GM18909 (cell line): ENCODE results near the gene RPS6KA2.
"Not testable (repeated sequence)": the region's sequence is repeated elsewhere in the genome, so short reads cannot be mapped to it uniquely, and the experiment has no call there.

Experiments
- ATAC-seq: cut with Tn5 transposase; IDR thresholded peaks from one replicate; pipeline ENCODE4 v1.9.1; 2021; ENCODE audit warnings: mild to moderate bottlenecking; ENCODE audit not compliant: unreplicated experiment, poor library complexity

The RPS6KA2 gene

DNA sequence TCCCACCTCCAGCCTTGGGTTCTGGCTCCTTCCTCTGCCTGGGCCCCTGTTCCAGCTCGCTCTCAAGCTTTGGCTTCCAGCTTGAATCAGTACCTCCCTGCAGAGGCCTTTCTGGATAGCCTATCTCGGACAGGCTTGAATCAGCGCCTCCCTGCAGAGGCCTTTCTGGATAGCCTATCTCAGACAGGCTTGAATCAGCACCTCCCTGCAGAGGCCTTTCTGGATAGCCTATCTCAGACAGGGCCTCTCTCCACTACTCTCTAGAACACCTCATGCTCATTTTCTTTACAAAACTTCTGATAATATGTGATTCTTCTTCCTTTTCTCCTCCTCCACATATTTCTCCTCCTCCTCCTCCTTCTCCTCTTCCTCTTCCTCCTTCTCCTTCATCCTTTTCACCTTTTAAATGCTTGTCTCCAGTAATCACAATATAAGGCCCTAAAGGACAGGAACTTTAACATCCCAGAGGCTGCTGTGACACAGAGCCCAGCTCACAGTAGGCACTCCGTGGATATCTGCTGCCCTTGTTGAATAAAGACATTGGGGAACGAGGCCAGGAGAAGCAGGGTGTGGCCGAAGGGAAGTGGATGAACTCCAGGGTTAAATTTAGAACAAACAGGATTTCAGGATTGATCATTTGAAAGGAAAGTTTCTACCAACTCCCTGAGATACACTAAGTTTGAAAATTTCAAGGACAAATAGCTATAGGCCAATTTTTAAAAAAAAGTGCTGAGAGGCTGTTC lies 9.3 kb upstream of the RPS6KA2 start:
- no peak for ATAC-seq

DNA sequence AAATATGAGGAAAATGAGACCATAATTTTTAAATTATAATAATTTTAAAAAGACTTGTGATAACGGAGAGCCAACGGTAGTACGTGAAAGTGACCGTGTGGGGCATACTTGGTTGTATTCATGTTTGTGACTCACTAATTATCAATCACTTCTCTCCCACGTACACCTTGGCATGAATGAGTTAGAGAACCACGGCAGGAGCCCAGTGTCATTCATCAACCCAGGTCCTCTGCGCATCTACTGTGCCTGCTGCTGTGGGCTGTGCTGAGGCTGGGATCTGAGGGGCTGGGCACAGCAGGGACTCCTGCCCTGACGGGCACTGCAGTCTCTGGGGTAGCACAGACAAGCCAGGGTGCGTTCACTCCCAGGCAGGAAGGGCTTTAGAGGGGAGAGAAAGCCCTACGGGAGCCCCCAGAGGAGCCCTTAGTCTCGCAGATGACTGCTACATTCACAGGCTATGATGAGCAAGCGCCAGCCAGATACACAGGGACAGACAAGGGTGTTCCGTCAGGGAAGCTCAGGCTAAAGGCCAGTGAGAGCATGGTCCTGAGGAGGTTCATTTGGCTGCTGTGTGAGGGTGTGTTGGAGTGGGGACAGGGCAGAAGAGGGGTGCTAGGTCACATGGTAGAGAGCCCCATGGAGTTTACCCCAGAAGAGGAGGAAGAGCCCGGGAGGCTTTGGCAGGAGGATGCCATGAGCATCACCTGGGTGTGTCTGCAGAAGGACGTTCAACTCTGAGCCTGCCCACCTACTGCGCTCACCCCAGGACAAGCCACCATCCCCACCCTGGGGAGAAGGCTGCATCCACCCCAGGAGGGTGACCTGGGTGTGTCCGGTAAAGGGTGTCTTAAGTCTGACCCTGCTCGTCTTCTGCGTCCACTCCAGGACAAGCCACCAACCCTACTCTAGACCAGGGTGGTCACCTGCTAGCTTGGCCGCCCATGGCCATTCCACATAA lies 8.2 kb upstream of the RPS6KA2 start:
- ATAC-seq: no peak

DNA sequence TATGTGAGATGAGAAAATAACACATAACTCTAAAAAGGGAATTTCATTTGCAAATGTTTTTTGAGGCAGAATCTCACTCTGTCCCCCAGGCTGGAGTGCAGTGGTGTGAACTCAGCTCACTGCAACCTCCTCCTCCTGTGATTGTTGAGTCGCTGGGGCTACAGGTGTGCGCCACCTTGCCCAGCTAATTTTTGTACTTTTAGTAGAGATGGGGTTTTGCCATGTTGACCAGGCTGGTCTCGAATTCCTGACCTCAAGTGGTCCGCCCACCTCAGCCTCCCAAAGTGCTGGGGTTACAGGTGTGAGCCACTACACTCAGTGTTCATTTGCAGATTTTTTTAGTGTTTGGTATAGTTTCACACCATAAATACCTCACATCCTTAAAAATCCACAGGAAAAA lies 7.5 kb upstream of the RPS6KA2 start:
- not testable (repeated sequence) for ATAC-seq

DNA sequence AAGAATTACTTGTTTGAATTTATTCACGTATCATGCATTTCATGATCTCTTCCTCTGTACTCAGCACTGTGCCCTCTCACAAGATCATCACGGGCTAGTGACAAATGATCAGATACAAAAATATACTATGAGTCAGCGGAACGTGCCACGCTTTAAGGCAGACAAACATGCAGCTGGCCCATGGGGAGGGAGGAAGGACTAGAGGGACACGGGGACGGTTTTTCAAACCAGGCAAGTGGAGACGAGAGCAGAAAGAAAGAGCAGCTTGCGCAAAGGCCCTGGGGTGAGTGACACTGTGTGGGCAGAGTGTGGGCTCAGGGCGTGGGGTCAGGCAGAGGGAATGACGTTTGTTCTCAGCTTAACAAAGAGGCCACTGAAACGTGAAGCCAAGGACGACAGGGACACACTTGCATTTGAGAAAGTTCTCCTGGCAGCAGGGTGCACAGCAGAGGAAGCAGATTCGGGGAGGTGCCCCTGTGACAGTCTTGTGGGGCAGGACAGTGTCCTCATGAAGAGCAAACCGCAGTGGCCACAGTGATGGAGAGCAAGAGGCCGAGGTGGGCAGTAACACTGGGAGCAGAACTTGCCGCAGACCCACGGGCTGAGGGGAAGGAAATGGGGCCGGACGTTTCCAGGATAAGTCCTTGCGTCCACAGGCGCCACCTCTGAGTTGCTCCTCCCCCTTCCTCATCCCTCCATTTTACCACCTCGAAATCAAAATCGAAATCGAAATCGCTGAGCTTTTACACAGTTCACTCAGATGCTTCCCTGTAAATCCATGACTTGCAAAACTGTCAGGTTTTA lies 6.9 kb upstream of the RPS6KA2 start:
- ATAC-seq: no peak

DNA sequence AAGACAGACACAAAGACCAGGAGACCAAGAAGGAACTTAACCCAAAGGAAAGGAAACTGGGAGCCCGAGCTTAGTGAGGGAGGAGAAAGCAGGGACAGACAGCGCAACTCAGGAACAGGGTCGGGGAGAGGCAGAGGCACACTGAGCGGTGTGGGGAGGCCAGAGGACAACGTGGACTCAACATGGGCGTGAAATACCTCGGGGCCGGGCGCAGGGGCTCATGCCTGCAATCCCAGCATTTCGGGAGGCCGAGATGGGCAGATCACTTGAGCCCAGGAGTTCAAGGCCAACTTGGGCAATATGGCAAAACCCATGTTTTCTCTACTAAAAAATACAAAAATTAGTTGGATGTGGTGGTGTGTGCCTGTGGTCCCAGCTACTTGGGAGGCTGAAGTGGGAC lies 5.7 kb upstream of the RPS6KA2 start:
- no peak for ATAC-seq

DNA sequence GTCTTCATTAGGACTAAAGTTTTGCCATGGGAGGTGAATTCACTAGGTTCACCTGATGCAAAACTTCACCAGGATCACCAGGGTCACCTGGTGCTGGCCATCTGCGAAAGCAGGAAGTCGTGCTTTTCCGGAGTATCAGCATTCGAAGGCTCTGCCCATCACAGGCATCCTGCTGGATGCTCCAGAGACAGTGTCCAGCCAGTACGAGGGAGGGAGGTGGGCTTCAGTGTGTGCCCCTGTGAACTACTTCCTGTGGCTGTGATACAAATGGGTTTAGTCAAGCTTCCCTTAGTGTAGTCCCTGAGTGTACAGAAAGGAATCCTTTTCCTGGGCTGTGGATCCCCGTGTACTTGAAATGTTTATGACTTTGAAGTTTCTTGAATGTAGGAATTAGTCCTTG lies 3.4 kb upstream of the RPS6KA2 start:
- no peak for ATAC-seq

DNA sequence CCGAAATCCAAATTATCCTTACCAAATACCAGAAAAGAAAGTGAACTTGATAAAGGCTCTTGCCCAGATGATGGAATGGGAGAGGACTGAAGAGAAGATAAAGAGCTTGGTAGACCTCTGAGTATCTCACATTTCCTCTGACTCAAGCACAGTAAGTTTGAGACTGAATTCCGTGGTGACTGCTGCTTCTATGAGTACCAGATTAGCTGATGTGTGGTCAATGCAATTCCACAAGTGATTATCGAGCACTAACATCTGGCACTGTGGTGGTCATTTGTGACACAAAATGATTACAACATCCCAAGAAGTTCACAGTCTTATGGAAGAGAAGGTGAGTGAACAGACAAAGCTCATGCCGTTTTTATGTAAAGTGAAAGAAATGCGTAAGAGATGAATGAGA lies 2.6 kb upstream of the RPS6KA2 start:
- no peak for ATAC-seq

DNA sequence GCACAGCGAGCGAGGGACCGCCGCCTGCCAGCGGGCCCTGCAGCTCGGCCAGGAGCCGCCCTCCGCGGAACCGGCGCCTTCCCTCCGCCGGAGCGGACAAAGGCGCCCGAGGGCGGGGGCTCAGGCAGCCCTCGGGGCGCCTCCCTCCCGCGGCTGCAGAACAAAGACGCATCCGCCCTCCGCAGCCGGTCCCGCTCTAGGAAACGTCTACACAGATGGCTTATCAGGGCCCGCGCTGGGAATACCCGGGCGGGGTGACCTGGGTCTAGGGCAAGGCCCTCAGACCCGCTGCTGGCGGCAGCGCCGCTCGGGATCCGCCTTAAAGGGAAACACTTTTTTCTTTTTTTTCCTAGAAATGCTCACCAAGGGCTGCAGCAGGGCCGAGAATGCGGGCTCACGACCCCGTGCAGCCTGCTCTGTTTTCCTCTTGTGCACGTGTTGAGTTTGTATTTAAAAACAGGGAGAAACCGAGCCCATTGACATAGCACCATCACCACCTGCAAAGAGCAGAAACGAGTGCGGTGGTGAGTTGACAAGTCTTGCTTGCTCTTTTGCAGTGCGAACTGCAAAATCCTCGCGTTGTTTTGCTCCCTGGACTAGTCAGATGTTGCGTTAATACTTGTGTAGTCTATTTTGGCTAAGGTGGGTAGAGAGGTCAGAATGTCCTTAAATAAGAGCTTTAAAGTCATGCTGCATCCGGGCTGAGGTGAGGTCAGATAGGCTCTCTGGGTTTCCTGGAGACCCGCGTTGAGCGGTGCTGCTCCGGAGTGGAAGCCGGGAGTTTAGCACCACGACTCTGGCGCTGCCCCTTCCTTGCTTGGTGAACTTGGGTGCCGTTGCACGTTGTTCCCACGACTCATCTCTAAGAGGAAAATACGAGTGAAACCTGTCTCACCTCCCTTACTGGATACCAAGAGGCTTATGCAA lies 1.1 kb upstream of the RPS6KA2 start:
- peak; percentile 30 for ATAC-seq

DNA sequence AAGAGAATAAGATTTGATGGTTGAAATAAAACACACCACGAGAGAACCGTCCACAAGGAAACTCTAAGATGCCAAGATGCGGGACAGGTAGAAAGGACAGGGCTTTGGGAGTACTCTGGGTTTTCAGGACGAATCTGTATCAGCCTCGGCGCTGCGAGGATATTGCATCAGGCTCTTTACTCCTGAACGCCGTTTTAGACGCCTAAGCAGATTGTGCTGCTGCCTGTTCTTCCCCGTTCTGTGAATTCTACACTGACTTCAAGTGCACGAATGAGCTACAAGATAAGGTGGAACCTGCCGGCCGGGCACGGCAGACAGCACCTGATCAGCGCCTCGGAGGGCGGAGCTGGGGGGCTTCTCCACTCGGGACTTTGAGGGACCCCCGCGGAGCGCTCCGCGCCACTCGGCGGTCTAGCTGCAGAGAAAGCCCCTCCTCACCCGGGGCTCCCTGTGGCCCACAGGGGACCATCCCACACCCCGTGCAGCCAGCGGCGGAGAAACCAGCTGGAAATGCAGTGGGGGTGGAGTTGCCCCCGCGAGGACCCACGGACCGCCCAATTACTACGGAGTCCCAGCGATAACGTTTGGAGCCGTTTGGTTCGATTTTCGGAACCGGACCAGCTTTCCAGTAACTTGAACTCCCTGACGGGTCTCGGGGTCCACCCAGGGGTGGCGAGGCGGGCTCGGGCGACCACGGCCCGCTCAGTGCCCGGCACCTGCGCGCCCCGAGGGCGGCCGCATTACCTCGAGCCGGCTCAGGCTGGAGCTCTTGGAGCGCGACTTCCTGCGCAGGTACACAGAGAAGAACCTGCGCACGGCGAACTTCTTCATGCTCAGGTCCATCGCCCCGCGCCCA lies 646 bp downstream of the RPS6KA2 start:
- ATAC-seq: peak; percentile 6

DNA sequence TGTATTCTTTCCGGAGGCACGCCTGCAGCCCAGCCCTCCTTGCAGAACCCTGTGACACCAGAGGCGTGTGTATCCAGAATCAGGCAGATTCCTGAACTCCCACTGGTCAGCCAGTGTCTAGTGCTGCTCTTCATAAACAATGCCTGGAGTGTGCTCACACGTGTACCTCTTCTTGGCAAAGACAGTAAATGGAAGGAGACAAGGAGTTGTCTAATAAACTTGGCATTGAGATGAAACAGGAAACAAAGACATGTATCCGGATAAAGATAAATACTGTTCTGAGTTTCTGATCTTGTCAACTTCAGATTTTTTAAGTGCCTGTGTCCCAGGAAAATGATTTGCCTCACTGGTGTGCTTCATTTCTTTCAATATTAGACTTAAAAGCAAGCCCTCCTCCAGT lies 1.7 kb downstream of the RPS6KA2 start:
- no peak for ATAC-seq

DNA sequence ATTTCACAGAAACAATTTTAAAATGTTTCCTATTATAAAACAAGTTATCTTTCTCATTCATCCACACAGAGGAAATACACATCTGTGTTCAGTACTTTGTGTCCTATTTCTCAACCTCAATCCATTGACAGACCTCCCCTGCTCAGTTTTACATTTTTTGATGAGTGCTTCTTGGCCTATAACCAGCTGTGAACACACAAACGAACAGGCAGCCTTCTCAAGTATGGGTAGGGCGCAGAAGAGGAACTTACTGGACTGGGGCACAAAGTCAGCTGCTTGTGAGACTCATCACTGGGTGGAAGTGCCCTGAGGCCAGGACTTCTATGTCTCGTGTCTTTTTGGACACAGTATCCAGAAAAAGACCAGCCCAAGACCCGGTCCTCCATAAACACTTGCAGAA lies 2.8 kb downstream of the RPS6KA2 start:
- no peak for ATAC-seq

DNA sequence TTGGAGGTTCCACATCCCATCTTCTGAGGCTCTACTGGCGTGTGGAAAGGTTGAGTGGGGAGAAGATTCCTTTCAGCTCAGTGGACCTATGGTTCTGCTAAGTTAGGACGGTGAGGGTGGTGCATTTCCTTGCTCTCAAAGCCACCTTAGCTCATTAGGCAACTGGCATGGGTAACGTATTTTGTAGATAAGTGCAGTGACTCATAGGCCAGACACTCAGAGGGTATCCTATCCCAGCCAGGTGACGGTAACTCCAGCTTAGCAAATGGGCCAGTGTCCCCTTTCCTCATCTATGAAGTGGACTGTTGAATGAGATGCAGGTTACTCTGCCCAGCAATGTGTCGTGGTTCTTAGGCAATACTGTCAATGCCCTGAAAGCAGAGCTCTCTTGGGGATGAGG lies 3.7 kb downstream of the RPS6KA2 start:
- no peak for ATAC-seq

DNA sequence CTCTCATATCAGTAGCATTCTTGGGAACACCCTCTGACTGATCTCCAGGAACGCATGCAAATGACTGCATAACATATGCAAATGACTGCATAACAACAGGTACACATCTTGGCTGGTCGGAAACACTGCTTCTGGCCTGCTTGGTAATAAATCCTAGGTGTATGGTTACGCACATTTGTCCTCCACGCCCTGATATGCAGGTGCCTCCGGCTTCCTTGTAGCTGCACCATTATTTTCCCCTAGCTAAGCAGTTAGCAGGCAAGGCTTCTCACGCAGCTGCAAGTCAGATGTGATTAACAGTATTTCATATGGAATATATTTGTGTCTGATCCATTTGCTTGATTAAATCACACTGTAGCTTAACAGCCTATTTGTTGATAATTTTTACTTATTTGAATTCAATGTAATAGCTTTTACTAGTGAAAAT lies 5.9 kb downstream of the RPS6KA2 start:
- no peak for ATAC-seq

DNA sequence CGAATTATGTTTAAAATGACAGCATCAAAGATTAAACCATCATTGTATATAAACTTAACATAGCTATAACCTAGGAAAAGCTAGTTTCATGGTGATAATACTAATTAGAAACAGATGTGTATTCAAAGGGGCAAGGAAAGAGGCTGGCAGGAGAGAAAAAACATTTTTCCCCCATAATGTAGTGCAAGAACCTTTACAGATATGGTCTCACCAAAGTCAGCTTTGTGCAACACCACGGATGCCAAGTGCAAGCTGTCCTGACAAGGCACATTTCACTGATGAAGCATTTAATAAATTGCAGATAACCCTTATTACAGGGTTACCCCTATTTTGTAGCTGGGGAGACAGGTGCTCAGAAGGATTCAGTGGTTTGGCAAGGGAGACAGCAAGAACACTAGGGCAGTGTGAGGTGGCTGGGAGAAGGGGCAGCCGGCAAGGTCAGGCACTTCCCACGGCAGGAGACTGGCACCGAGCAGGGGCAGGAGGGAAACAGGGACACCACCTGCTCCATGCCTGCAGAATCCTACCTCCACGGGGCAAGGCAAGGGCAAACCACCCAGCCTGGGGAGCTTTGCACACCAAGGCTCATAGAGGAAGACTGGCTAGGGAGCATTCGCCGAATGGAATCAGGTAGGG lies 6.5 kb downstream of the RPS6KA2 start:
- no peak for ATAC-seq

DNA sequence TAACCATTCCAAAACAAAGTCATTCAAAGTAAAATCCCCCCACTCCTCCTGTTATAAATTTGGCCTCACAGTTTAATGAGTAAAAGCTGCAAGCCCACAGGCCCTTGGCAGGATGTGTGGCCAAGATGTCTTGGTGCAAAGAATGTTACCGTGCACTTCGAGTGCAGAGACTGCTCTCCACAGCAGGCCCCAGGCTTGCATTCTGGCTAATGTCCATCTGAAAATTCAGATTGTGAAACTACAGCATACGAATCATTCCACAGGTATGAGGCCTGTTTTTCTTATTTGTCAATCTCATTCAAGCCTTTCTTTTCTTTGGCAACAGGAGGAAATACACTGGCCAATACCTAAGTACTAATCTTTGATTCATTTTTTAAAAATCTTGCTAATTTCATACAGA lies 7.1 kb downstream of the RPS6KA2 start:
- no peak for ATAC-seq

DNA sequence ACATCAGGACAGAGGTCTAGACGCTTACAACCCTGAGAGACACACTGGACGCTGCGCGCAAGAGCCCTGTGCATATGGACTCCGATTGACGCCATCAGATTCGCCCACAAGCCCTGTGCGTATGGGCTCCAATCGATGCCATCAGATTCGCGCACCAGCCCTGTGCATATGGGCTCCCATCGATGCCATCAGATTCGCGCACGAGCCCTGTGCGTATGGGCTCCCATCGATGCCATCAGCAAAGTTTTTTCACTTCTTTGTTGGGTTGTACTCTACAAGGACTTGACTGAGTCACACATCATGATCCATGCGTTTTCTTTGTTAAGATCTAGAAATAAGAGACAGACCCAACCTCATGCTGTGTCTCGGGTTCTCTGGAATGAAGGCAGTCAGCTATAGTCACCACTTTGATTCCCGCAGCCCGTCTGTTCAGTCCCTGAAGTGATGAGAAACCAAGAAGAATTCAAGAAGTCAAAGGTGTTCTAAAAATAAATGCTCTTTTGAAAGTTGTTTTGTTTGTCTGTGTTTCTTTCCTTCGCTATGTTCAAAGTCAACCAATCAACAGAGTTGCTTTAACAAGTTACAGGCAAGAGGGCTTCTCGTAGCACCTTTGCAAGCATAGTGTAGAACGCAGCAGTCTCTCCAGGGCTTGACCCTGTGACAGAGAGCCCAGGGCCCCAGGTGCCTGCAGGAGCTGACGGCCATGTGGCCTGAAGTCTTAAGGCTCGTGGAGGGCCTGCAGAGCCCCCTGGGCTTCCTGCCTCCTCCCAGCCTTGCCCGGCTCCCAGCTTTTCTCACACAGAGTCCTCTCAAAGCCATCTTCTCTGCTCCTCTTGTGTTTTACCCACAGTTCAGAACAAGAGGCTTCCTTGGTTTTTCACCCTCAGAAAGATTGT lies 7.9 kb downstream of the RPS6KA2 start:
- no peak for ATAC-seq

DNA sequence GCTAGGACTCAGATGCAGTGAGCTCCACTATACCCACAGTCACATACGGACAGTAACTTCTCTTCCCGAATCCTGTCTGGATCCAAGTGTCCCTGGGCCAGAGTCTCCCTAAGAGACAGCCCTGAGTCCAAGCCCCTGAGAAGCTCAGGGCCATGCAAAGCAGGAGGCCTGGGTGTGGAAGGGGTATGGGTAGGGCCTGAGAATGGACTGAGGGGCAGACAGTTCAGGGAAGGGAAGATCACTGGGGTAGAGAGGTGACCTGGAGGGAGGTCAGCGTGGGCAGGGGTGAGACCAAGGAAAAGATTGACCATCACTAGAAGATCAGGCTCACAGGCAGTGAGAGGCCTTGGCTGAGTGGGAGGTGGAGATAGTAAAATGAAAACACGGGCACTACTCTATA lies 8.8 kb downstream of the RPS6KA2 start:
- no peak for ATAC-seq
